ENCODE results near the gene TNPO2.

- TF ChIP-seq CTCF (IDR thresholded peaks at IDR 0.05) (no peak), POLR2A (IDR thresholded peaks at IDR 0.05) (no peak), EP300 (IDR thresholded peaks at IDR 0.05) (no peak)
Measured at GRCh38 chr19:12752056-12752781, 28.5 kb upstream of the TNPO2 start.

Data from tibial nerve (tissue), 4 donors.